ENCODE results near the gene RERE. TPM values are rescaled to one million over a fixed set of nuclear protein-coding genes. Genes with fewer than 3 reads are reported as not detected.

The RERE gene
- total RNA-seq, 2 donors from 2014 or later, result 207 to 322 TPM

DNA sequence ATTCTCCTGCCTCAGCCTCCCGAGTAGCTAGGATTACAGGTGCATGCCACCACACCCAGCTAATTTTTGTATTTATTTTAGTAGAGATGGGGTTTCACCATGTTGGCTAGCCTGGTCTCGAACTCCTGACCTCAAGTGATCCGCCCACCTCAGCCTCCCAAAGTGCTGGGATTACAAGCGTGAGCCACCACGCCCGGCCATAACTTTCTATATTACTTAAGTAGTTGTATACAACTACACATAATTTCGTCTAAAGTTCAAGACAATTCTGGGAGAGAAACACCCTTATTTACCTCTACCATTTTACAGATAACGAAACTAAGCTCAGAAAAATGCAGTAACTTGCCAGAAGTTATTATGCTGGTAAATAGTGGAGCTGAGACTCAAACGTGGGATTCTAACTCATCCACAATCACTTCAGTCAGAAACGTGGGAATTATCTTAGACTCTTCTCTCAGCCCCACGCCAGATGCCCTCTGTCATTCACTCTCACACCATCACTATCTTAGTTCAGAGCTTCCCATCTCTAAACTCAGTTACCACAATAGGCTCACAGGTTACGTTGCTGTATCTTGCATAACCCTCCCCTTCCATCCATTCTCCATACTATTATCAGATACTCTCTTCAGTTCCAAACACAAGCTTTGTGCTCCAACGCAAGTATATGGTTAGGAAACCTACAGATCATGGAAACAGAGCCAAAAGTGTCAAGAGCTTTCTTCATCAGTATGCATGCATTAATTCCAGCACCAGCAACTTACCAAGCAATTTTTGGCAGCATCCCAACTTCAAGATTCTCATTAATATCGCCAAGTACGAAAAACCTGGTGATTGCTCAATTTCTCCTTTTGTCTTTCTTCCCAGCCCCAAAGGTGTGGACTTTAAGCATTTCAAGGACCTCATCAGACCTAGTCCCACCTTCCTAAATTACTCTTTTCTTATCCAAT, 69.3 kb downstream of the RERE start:
- WGBS, result 82% methylated on average over 15 of the region's 15 CpGs
- Histone ChIP-seq H3K4me3 (no peak overlapping the region), H3K27ac (no peak overlapping the region), H3K36me3 (no peaks in the 10 kb centered on the region), H3K27me3 (replicated peaks; ENCODE audit: insufficient read depth) (no peaks in the 10 kb centered on the region), H3K9me3 (no peaks in the 10 kb centered on the region), H3K4me1 (replicated peaks) (no peaks in the 10 kb centered on the region)
- no peak for TF ChIP-seq POLR2AphosphoS5 (IDR thresholded peaks at IDR 0.05)
- TF ChIP-seq, protein P1, sequence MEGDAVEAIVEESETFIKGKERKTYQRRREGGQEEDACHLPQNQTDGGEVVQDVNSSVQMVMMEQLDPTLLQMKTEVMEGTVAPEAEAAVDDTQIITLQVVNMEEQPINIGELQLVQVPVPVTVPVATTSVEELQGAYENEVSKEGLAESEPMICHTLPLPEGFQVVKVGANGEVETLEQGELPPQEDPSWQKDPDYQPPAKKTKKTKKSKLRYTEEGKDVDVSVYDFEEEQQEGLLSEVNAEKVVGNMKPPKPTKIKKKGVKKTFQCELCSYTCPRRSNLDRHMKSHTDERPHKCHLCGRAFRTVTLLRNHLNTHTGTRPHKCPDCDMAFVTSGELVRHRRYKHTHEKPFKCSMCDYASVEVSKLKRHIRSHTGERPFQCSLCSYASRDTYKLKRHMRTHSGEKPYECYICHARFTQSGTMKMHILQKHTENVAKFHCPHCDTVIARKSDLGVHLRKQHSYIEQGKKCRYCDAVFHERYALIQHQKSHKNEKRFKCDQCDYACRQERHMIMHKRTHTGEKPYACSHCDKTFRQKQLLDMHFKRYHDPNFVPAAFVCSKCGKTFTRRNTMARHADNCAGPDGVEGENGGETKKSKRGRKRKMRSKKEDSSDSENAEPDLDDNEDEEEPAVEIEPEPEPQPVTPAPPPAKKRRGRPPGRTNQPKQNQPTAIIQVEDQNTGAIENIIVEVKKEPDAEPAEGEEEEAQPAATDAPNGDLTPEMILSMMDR (IDR thresholded peaks at IDR 0.05), result no peak
- TF ChIP-seq POLR2A (IDR thresholded peaks at IDR 0.05), result no peak
- intact Hi-C loops (cut with DNase I), result no loop called here
- no peak for DNase-seq (ENCODE audit: low spot score)

DNA sequence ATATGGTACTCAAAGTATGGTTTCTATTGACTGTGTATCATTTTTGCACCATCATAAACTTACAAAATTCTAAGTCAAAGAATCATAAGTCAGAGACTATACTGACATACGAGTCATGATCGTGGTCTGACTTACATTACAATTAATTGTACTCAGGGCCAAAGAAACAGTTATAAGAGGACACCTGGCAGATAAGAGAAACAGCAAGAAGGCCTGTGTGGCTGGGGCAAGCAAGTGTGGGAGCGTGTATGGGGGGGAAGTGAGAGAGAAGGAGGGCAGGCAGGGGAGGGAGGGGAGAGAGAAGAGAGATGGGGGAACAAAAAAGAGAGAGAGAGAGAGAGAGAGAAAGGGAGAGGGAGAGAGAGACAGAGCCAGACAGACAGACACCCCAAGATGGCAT, 70.9 kb downstream of the RERE start:
- no peaks in the 10 kb centered on the region for H3K27me3 ChIP-seq (replicated peaks; ENCODE audit: insufficient read depth)
- intact Hi-C loops (cut with DNase I), result no loop called here
- H3K4me1 ChIP-seq (replicated peaks), result no peaks in the 10 kb centered on the region
- TF ChIP-seq, protein P1 (IDR thresholded peaks at IDR 0.05), result no peak
- TF ChIP-seq POLR2A (IDR thresholded peaks at IDR 0.05) (no peak), POLR2AphosphoS5 (IDR thresholded peaks at IDR 0.05) (no peak)
- no peak overlapping the region for H3K4me3 ChIP-seq
- H3K36me3 ChIP-seq, result no peaks in the 10 kb centered on the region
- no peak for DNase-seq (ENCODE audit: low spot score)
- 87% methylated on average over 3 of the region's 3 CpGs for WGBS
- no peaks in the 10 kb centered on the region for H3K9me3 ChIP-seq
- no peak overlapping the region for H3K27ac ChIP-seq

DNA sequence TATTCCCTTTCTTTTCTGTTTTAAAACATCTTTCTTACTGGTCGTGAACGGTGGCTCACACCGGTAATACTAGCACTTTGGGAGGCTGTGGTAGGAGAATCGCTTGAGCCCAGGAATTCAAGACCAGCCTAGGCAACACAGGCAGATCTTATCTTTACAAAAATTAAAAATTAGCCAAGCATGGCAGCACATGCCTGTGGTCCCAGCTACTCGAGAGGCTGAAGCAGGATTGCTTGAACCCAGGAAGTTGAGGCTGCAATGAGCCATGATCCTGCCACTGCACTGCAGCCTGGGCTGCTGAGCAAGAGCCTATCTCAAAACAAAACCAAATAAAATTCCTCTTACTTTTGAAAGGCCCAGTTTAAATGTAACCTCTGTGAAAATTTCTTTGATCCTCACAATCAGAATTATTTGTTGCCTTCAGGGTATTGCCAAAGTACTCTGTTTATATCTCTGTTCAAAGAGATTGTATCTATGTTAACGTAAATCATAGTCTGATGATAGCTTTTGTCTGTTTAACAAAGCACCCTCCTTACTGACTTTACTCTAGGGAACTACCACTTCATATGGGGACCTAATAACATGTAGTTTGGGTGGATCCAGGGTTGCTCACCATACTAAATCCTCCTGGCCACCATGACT, 71.6 kb downstream of the RERE start:
- no peak for DNase-seq (ENCODE audit: low spot score)
- WGBS, result 48% methylated on average over 6 of the region's 6 CpGs
- Histone ChIP-seq H3K4me1 (replicated peaks) (no peaks in the 10 kb centered on the region), H3K36me3 (no peaks in the 10 kb centered on the region), H3K27me3 (replicated peaks; ENCODE audit: insufficient read depth) (no peaks in the 10 kb centered on the region), H3K9me3 (no peaks in the 10 kb centered on the region), H3K27ac (no peak overlapping the region), H3K4me3 (no peak overlapping the region)
- TF ChIP-seq POLR2A (IDR thresholded peaks at IDR 0.05), result no peak
- TF ChIP-seq, protein P1 (IDR thresholded peaks at IDR 0.05), result no peak
- no peak for TF ChIP-seq POLR2AphosphoS5 (IDR thresholded peaks at IDR 0.05)
- intact Hi-C loops (cut with DNase I), result no loop called here

DNA sequence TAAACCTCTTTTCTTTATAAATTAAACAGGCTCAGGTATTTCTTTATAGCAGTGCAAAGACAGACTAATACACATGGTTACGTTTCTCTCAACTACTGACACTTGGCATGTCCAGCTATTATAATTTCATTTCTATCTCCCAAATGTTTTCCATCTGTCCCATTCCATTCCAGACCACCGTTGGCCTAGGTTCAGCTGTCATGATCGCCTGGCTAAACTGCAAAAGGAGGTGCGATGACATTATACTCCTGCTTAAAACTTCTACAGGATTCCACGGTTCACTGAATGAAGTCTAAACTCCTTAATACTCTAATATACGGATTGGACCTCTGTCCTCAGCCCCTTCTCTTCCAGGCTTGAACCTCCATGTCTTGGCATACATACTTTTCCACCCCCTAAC, 72.1 kb downstream of the RERE start:
- Histone ChIP-seq H3K4me3 (no peak overlapping the region), H3K27me3 (replicated peaks; ENCODE audit: insufficient read depth) (no peaks in the 10 kb centered on the region), H3K27ac (no peak overlapping the region), H3K36me3 (no peaks in the 10 kb centered on the region), H3K4me1 (replicated peaks) (no peaks in the 10 kb centered on the region), H3K9me3 (no peaks in the 10 kb centered on the region)
- TF ChIP-seq POLR2AphosphoS5 (IDR thresholded peaks at IDR 0.05) (no peak), POLR2A (IDR thresholded peaks at IDR 0.05) (no peak)
- TF ChIP-seq, protein P1 (IDR thresholded peaks at IDR 0.05), result no peak
- 77% methylated on average over 6 of the region's 6 CpGs for WGBS
- DNase-seq (ENCODE audit: low spot score), result no peak
- intact Hi-C loops (cut with DNase I), result no loop called here
